Caco-2 (cell line): ENCODE data around the gene ST3GAL5. TPM values are rescaled to one million over a fixed set of nuclear protein-coding genes. Genes with fewer than 3 reads are reported as not detected.

Source experiments
- BruUV-seq: library from RNA; stranded (reverse); fragments of 400-500 nt; replicated peaks from 2 replicates; lab custom pipeline; 2021; lab: Mats Ljungman, UMichigan
- CTCF ChIA-PET: fragments of 300-600 bp; sonication (Branson Sonifier 250); formaldehyde crosslinking; loops from one replicate; lab custom pipeline; 2022; ENCODE audit warnings: antibody characterized with exemption; lab: Charles Lee
- POLR2A ChIA-PET: fragments of 300-600 bp; sonication (Branson Sonifier 250); formaldehyde crosslinking; loops from one replicate; lab custom pipeline; 2022; ENCODE audit warnings: antibody characterized with exemption; lab: Charles Lee
- DNase-seq, 2 experiments: peaks; one replicate each; pipeline versions ENCODE4 v3.0.0 to v3.0.0-alpha.2; 2020 to 2022
- H3K27me3 ChIP-seq: replicated peaks from 2 replicates; pipeline ENCODE4 v1.6.0; 2011; ENCODE audit warnings: low read length; ENCODE audit not compliant: control insufficient read depth, insufficient read depth
- H3K36me3 ChIP-seq: 2 replicates; pipeline ENCODE4 v1.5.1; 2011; ENCODE audit warnings: low read length; ENCODE audit not compliant: control insufficient read depth, insufficient read depth
- H3K4me1 ChIP-seq: fragments of 250-450 bp; sonication (Bioruptor Pico); 2 replicates; pipeline ENCODE4 v1.5.1; 2020; ENCODE audit warnings: mild to moderate bottlenecking
- H3K4me3 ChIP-seq: 2 replicates; pipeline ENCODE4 v1.5.1; 2011; ENCODE audit warnings: low read depth, mild to moderate bottlenecking, control low read depth, low read length
- H3K9me3 ChIP-seq: fragments of 250-450 bp; sonication (Bioruptor Pico); 2 replicates; pipeline ENCODE4 v1.5.1; 2020; ENCODE audit warnings: mild to moderate bottlenecking, moderate library complexity
- H3K27ac Mint-ChIP-seq: one replicate; pipeline ENCODE4 v1.8.0; 2022; ENCODE audit warnings: mixed read lengths; ENCODE audit not compliant: unreplicated experiment
- H3K27me3 Mint-ChIP-seq: one replicate; pipeline ENCODE4 v1.8.0; 2022; ENCODE audit warnings: mixed read lengths; ENCODE audit not compliant: insufficient read depth, unreplicated experiment
- H3K36me3 Mint-ChIP-seq: one replicate; pipeline ENCODE4 v1.8.0; 2022; ENCODE audit warnings: mild to moderate bottlenecking, mixed read lengths; ENCODE audit not compliant: insufficient read depth, unreplicated experiment
- H3K4me1 Mint-ChIP-seq: one replicate; pipeline ENCODE4 v1.8.0; 2022; ENCODE audit warnings: low read depth, mixed read lengths; ENCODE audit not compliant: unreplicated experiment
- H3K4me3 Mint-ChIP-seq: one replicate; pipeline ENCODE4 v1.8.0; 2022; ENCODE audit warnings: mild to moderate bottlenecking, moderate library complexity, mixed read lengths; ENCODE audit not compliant: unreplicated experiment
- H3K9me3 Mint-ChIP-seq: one replicate; pipeline ENCODE4 v1.8.0; 2022; ENCODE audit warnings: mixed read lengths; ENCODE audit not compliant: unreplicated experiment
- CTCF ChIP-seq, 2 experiments: fragments of 200-600 bp in 1 of 2; IDR thresholded peaks; 1 replicate in 1 of 2; 2 replicates in 1 of 2; pipeline versions ENCODE4 v1.5.1 to v1.8.0; 2011 to 2022; ENCODE audit warnings: antibody characterized with exemption in 1 of 2, control low read depth in 1 of 2, inconsistent platforms in 1 of 2, low read depth in 1 of 2, low read length in 1 of 2, mild to moderate bottlenecking in 1 of 2, moderate library complexity in 1 of 2; ENCODE audit not compliant: insufficient read depth in 1 of 2, severe bottlenecking in 1 of 2, unreplicated experiment in 1 of 2
- intact Hi-C: fragments of 100-400 bp; cut with micrococcal nuclease; formaldehyde crosslinking; loops from one replicate; pipeline ENCODE4 v1.10.0; 2022; ENCODE audit not compliant: unreplicated experiment
- total RNA-seq: library from RNA; stranded (reverse); gene quantifications from 2 replicates; pipeline ENCODE4 v1.2.3, GENCODE V29; 2022

The ST3GAL5 gene
- total RNA-seq, 1 experiment from 2014 or later = 3.4 TPM

GRCh38 chr2:85905891-85906290, 17.1 kb upstream of the ST3GAL5 start:
- H3K4me1 Mint-ChIP-seq = no peaks in the 10 kb centered on the region
- H3K4me1 ChIP-seq = no peaks in the 10 kb centered on the region
- no peaks in the 10 kb centered on the region for H3K36me3 Mint-ChIP-seq
- H3K27me3 ChIP-seq = no peaks in the 10 kb centered on the region
- TF ChIP-seq CTCF (IDR thresholded peaks at IDR 0.05; ENCODE audit: insufficient read depth in 1 of 2, low read depth in 1 of 2, low read length in 1 of 2, severe bottlenecking in 1 of 2, unreplicated experiment in 1 of 2) = no peak
- ChIA-PET POLR2A (no interaction called here), CTCF (no interaction called here)
- intact Hi-C loops = no loop called here
- no peak overlapping the region for H3K4me3 Mint-ChIP-seq
- no peaks in the 10 kb centered on the region for H3K9me3 Mint-ChIP-seq
- H3K4me3 ChIP-seq = no peak overlapping the region
- no peaks in the 10 kb centered on the region for H3K9me3 ChIP-seq
- H3K27me3 Mint-ChIP-seq = no peaks in the 10 kb centered on the region
- BruUV-seq = no TSS peak
- DNase-seq = no peak
- H3K36me3 ChIP-seq = no peaks in the 10 kb centered on the region; the same call in 1 of the 2 replicates
- no peak overlapping the region for H3K27ac Mint-ChIP-seq

- TF ChIP-seq CTCF (IDR thresholded peaks at IDR 0.05; ENCODE audit: insufficient read depth in 1 of 2, low read depth in 1 of 2, low read length in 1 of 2, severe bottlenecking in 1 of 2, unreplicated experiment in 1 of 2) = no peak
- POLR2A ChIA-PET = no interaction called here
- Histone ChIP-seq H3K9me3 (no peaks in the 10 kb centered on the region), H3K4me3 (no peak overlapping the region), H3K4me1 (no peaks in the 10 kb centered on the region), H3K36me3 (no peaks in the 10 kb centered on the region; the same call in 1 of the 2 replicates), H3K27me3 (no peaks in the 10 kb centered on the region)
- CTCF ChIA-PET = no interaction called here
- Mint-ChIP-seq H3K9me3 (no peaks in the 10 kb centered on the region), H3K36me3 (no peaks in the 10 kb centered on the region), H3K27me3 (no peaks in the 10 kb centered on the region), H3K4me3 (no peak overlapping the region), H3K4me1 (no peaks in the 10 kb centered on the region), H3K27ac (no peak overlapping the region)
- BruUV-seq = no TSS peak
- no peak for DNase-seq
- intact Hi-C loops = no loop called here
These were observed 16.4 kb upstream of the ST3GAL5 start for GRCh38 chr2:85905187-85905666.

GRCh38 chr2:85903849-85904248, 15.1 kb upstream of the ST3GAL5 start:
- Histone ChIP-seq H3K4me1 (no peaks in the 10 kb centered on the region), H3K27me3 (no peaks in the 10 kb centered on the region), H3K4me3 (no peak overlapping the region), H3K9me3 (no peaks in the 10 kb centered on the region), H3K36me3 (no peaks in the 10 kb centered on the region; the same call in 1 of the 2 replicates)
- H3K27ac Mint-ChIP-seq = no peak overlapping the region
- ChIA-PET POLR2A (no interaction called here), CTCF (interaction anchor here (1.2 kb wide), 1 partner anchor 39 kb away, joined by 3 read pairs; no protein-coding TSS in a partner anchor)
- BruUV-seq = no TSS peak
- TF ChIP-seq CTCF (IDR thresholded peaks at IDR 0.05; ENCODE audit: insufficient read depth in 1 of 2, low read depth in 1 of 2, low read length in 1 of 2, severe bottlenecking in 1 of 2, unreplicated experiment in 1 of 2) = no peak
- no peak for DNase-seq
- no peaks in the 10 kb centered on the region for H3K36me3 Mint-ChIP-seq
- H3K4me3 Mint-ChIP-seq = no peak overlapping the region
- H3K4me1 Mint-ChIP-seq = no peaks in the 10 kb centered on the region
- no peaks in the 10 kb centered on the region for H3K27me3 Mint-ChIP-seq
- no peaks in the 10 kb centered on the region for H3K9me3 Mint-ChIP-seq
- intact Hi-C loops = no loop called here
